B cell (primary cell): ENCODE data around the gene ZFP57. TPM values are rescaled to one million over a fixed set of nuclear protein-coding genes. Genes with fewer than 3 reads are reported as not detected.

ENCODE experiments used
- ATAC-seq: fragments of 200-7000 bp; cut with Tn5 transposase; one replicate; pipeline ENCODE4 v1.10.0; 2021; ENCODE audit warnings: low read depth, mild to moderate bottlenecking, moderate number of reproducible peaks, moderate library complexity
- CTCF ChIA-PET: fragments of 350-600 bp; sonication (Branson Sonifier 250); formaldehyde crosslinking; loops from one replicate; lab custom pipeline; 2021; ENCODE audit warnings: antibody characterized with exemption, inconsistent platforms; lab: Charles Lee
- POLR2A ChIA-PET: fragments of 350-600 bp; sonication (Branson Sonifier 250); formaldehyde crosslinking; loops from one replicate; lab custom pipeline; 2021; ENCODE audit warnings: antibody characterized with exemption; lab: Charles Lee
- DNase-seq: peaks from one replicate; pipeline ENCODE4 v3.0.0; 2013
- H2AFZ ChIP-seq: 2 replicates; pipeline ENCODE4 v1.6.1; 2012; ENCODE audit warnings: mild to moderate bottlenecking, low read depth, low read length; ENCODE audit not compliant: insufficient read depth, poor library complexity, severe bottlenecking
- H3K27ac ChIP-seq, 2 donors: 1 replicate in 1 of 2; 2 replicates in 1 of 2; pipeline ENCODE4 v1.5.1; 2012 to 2013; ENCODE audit warnings: low read length in 2 of 2, mild to moderate bottlenecking in 2 of 2, moderate library complexity in 1 of 2
- H3K27me3 ChIP-seq, 4 experiments: fragments of 200-600 bp in 1 of 4; sonication (generic) in 1 of 4; replicated peaks in 1 of 4; 1 replicate in 2 of 4; 2 replicates in 2 of 4; pipeline versions ENCODE4 v1.6.1 to v1.7.0; 2013 to 2016; ENCODE audit warnings: low read length in 3 of 4, mild to moderate bottlenecking in 2 of 4, mixed read lengths in 1 of 4, moderate library complexity in 1 of 4; ENCODE audit not compliant: insufficient read depth in 4 of 4, control insufficient read depth in 3 of 4; ENCODE audit errors: control extremely low read depth in 1 of 4
- H3K36me3 ChIP-seq, 2 experiments: replicated peaks in 1 of 2; 1 replicate in 1 of 2; 2 replicates in 1 of 2; pipeline versions ENCODE4 v1.6.1 to v1.7.1; 2013; ENCODE audit warnings: low read length in 1 of 2; ENCODE audit not compliant: insufficient read depth in 2 of 2, control insufficient read depth in 1 of 2; ENCODE audit errors: control extremely low read depth in 1 of 2, extremely low read depth in 1 of 2
- H3K4me1 ChIP-seq, 2 donors: fragments of 200-600 bp in 1 of 2; sonication (generic) in 1 of 2; 1 replicate in 1 of 2; 2 replicates in 1 of 2; pipeline versions ENCODE4 v1.5.1 to v1.6.1; 2013 to 2017; ENCODE audit warnings: low read length in 2 of 2; ENCODE audit not compliant: control insufficient read depth in 2 of 2, insufficient read depth in 2 of 2
- H3K4me2 ChIP-seq: replicated peaks from 2 replicates; pipeline ENCODE3; 2012; ENCODE audit warnings: mild to moderate bottlenecking, low read depth, low read length; ENCODE audit not compliant: poor library complexity, severe bottlenecking
- H3K4me3 ChIP-seq, 5 experiments: fragments of 200-600 bp in 1 of 5; sonication (generic) in 1 of 5; 1 replicate in 3 of 5; 2 replicates in 2 of 5; pipeline versions ENCODE4 v1.5.1 to v1.7.0; 2011 to 2016; ENCODE audit warnings: low read length in 4 of 5, mild to moderate bottlenecking in 4 of 5, low read depth in 2 of 5, control low read depth in 1 of 5, moderate library complexity in 1 of 5; ENCODE audit not compliant: insufficient read depth in 1 of 5; ENCODE audit errors: control extremely low read depth in 1 of 5, extremely low read depth in 1 of 5
- H3K79me2 ChIP-seq: fragments of 200-600 bp; sonication (generic); one replicate; pipeline ENCODE4 v1.6.0; 2016; ENCODE audit warnings: low read length; ENCODE audit not compliant: control insufficient read depth, insufficient read depth
- H3K9ac ChIP-seq: fragments of 200-600 bp; sonication (generic); 2 replicates; pipeline ENCODE4 v1.6.1; 2017; ENCODE audit warnings: mild to moderate bottlenecking, low read length, moderate library complexity
- H3K9me3 ChIP-seq, 3 donors: one replicate each; pipeline versions ENCODE4 v1.6.1 to v1.7.1; 2013; ENCODE audit warnings: low read length in 2 of 3; ENCODE audit not compliant: control insufficient read depth in 2 of 3, insufficient read depth in 1 of 3; ENCODE audit errors: control extremely low read depth in 1 of 3
- H4K20me1 ChIP-seq: 2 replicates; pipeline ENCODE4 v1.6.0; 2012; ENCODE audit warnings: mild to moderate bottlenecking, low read length; ENCODE audit not compliant: insufficient read depth, control insufficient read depth, poor library complexity, severe bottlenecking
- H3K27ac Mint-ChIP-seq: one replicate; pipeline ENCODE4 v1.8.0; 2021; ENCODE audit warnings: mixed read lengths
- H3K27me3 Mint-ChIP-seq: one replicate; pipeline ENCODE4 v1.8.0; 2021; ENCODE audit warnings: mixed read lengths
- H3K4me1 Mint-ChIP-seq: one replicate; pipeline ENCODE4 v1.8.0; 2021; ENCODE audit warnings: mixed read lengths
- H3K4me3 Mint-ChIP-seq: one replicate; pipeline ENCODE4 v1.8.0; 2021; ENCODE audit warnings: mixed read lengths
- H3K9me3 Mint-ChIP-seq: one replicate; pipeline ENCODE4 v1.8.0; 2022; ENCODE audit warnings: mixed read lengths; ENCODE audit not compliant: insufficient read depth
- CTCF ChIP-seq: fragments of 200-600 bp; IDR thresholded peaks from one replicate; pipeline ENCODE4 v1.8.0; 2022; ENCODE audit warnings: antibody characterized with exemption, mild to moderate bottlenecking
- EZH2 ChIP-seq: IDR thresholded peaks from 2 replicates; pipeline ENCODE4 v1.6.1; 2012; ENCODE audit warnings: borderline replicate concordance, low read depth, mild to moderate bottlenecking, moderate library complexity, low read length; ENCODE audit not compliant: insufficient read depth, poor library complexity, severe bottlenecking
- WGBS: methylation state at CpG from one replicate; pipeline ENCODE4 v1.1.5; 2013; ENCODE audit warnings: missing lambda C conversion rate; ENCODE audit not compliant: insufficient coverage; 5-methylcytosine and 5-hydroxymethylcytosine counted together
- intact Hi-C: fragments of 100-400 bp; cut with micrococcal nuclease; formaldehyde crosslinking; loops from one replicate; pipeline ENCODE4 v1.10.0; 2022
- polyA plus RNA-seq: library from polyadenylated mRNA; depleted of rRNA; stranded (reverse); fragments of >200 nt; gene quantifications from 2 replicates; pipeline ENCODE4 v1.2.3, GENCODE V29; 2012
- total RNA-seq, 2 donors: library from RNA; stranded (reverse); fragments of 120-200 nt in 1 of 2; gene quantifications; 1 replicate in 1 of 2; 2 replicates in 1 of 2; pipeline versions ENCODE4 v1.2.3 to v1.2.4, GENCODE V29; 2013 to 2022

ZFP57 gene
- total and polyA plus RNA-seq, 2 donors (not counting 1 experiment from before 2014, with no cell fraction given) = 0.39 to 5.0 TPM

DNA sequence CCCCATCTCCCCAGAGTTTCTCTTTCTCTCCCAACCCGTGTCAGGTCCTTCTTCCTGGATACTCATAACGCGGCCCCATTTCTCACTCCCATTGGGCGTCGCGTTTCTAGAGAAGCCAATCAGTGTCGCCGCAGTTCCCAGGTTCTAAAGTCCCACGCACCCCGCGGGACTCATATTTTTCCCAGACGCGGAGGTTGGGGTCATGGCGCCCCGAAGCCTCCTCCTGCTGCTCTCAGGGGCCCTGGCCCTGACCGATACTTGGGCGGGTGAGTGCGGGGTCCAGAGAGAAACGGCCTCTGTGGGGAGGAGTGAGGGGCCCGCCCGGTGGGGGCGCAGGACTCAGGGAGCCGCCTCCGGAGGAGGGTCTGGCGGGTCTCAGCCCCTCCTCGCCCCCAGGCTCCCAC lies 42.3 kb upstream of the ZFP57 start, which contains the start of gene HLA-F:
Gene HLA-F (plus strand): TSS at position 173 of the 404 bp plus-strand sequence. CDS start 30 bp downstream, at position 203.
- Mint-ChIP-seq H3K4me1 (peaks cover 55% of the 10 kb centered on the region), H3K27me3 (no peaks in the 10 kb centered on the region), H3K4me3 (peak within 1 kb of the TSS; percentile 96), H3K9me3 (no peaks in the 10 kb centered on the region), H3K27ac (peak within 1 kb of the TSS; percentile 98)
- Histone ChIP-seq H3K4me2 (peak within 1 kb of the TSS; percentile 95), H3K27ac (peak within 1 kb of the TSS; percentile 99 to 100), H3K27me3 (no peaks in the 10 kb centered on the region), H3K36me3 (peaks cover 0 to 43% of the 10 kb centered on the region in 2 experiments), H3K4me3 (peak within 1 kb of the TSS; percentile 75 to 100 (median 100)), H4K20me1 (peaks cover 44% of the 10 kb centered on the region), H3K79me2 (peaks cover 48% of the 10 kb centered on the region), H3K4me1 (peaks cover 29 to 43% of the 10 kb centered on the region in 2 donors), H3K9ac (peak within 1 kb of the TSS; percentile 100), H3K9me3 (no peaks in the 10 kb centered on the region), H2AFZ (peak within 1 kb of the TSS; percentile 88)
- 0% methylated on average over 26 of the region's 26 CpGs for WGBS
- TF ChIP-seq CTCF = no peak
- no peak for TF ChIP-seq EZH2
- intact Hi-C loops = loop anchor here (5.0 kb wide), 4 partner anchors 71 to 344 kb away; partner anchors contain the start of genes HLA-A and PPP1R11
- DNase-seq (peak; percentile 96), ATAC-seq (peak; percentile 91)
- ChIA-PET CTCF (interaction anchor here (1.2 to 2.1 kb wide), 3 partner anchors 8 to 73 kb away, joined by 3 to 8 read pairs (median 7); no protein-coding TSS in a partner anchor), POLR2A (interaction anchor here (0.7 to 1.5 kb wide), 2 partner anchors 15 to 1930 kb away, joined by 3 to 7 read pairs; no protein-coding TSS in a partner anchor)

DNA sequence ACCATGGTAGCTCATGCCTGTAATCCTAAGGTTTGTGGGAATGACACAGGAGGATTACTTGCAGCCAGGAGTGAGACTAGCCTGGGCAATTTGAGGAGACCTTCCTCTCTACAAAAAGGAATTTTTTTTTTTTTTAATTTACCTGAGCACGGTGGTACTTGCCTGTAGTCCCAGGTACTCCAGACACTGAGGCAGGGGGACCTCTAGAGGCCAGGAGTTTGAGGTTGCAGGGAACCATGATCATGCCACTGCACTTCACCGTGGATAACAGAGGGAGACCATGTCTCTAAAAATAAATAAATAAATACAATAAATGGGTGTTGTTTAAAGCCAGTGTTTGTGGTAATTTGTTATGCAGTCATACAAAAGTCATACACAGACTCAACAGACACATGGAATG lies 39.9 kb upstream of the ZFP57 start:
- no peak overlapping the region for H3K27ac ChIP-seq
- ATAC-seq (no peak), DNase-seq (no peak)
- no peaks in the 10 kb centered on the region for H3K9me3 ChIP-seq
- no peak overlapping the region for H3K4me3 Mint-ChIP-seq
- peaks cover 24% of the 10 kb centered on the region for H4K20me1 ChIP-seq
- H3K9ac ChIP-seq = no peak overlapping the region
- H3K27me3 ChIP-seq = no peaks in the 10 kb centered on the region
- H2AFZ ChIP-seq = no peak overlapping the region
- TF ChIP-seq CTCF (no peak), EZH2 (no peak)
- H3K27ac Mint-ChIP-seq = no peak overlapping the region
- no peaks in the 10 kb centered on the region for H3K27me3 Mint-ChIP-seq
- H3K36me3 ChIP-seq = peaks cover 0 to 22% of the 10 kb centered on the region in 2 experiments
- H3K4me3 ChIP-seq = no peak overlapping the region
- CTCF ChIA-PET = interaction anchor here (0.7 kb wide), 1 partner anchor 22 kb away, joined by 3 read pairs; no protein-coding TSS in a partner anchor
- H3K4me1 Mint-ChIP-seq = peaks cover 31% of the 10 kb centered on the region
- H3K4me1 ChIP-seq = peaks cover 21 to 28% of the 10 kb centered on the region in 2 donors
- no peak overlapping the region for H3K4me2 ChIP-seq
- H3K79me2 ChIP-seq = peaks cover 45% of the 10 kb centered on the region
- POLR2A ChIA-PET = interaction anchor here (0.6 kb wide), 1 partner anchor 1322 kb away, joined by 3 read pairs; no protein-coding TSS in a partner anchor
- H3K9me3 Mint-ChIP-seq = no peaks in the 10 kb centered on the region
- 43% methylated on average over 1 of the region's 2 CpGs for WGBS
- intact Hi-C loops = loop anchor here (5.0 kb wide), 4 partner anchors 69 to 346 kb away; partner anchors contain the start of genes HLA-A and PPP1R11
